ENCODE results near the gene DPP4. TPM values are rescaled to one million over a fixed set of nuclear protein-coding genes. Genes with fewer than 3 reads are reported as not detected.

The DPP4 gene
- total RNA-seq (2022): 27.6 TPM in 2 replicates
- percentile 63 among the genes with signal in this experiment for Bru-seq, nascent RNA
- percentile 55 among the genes with signal in this experiment for BruChase-seq, experiment 1, labeled RNA remaining after a 6-hour chase
- percentile 55 among the genes with signal in this experiment for BruChase-seq, experiment 2, labeled RNA remaining after a 2-hour chase
- long read RNA-seq, transcript DPP4-201 (26 exons, 3,904 nt): major isoform, 30 of 49 reads
- long read RNA-seq, partial matches to known transcripts: 7 of 49 reads
- long read RNA-seq, other reads (novel, unspliced or antisense): 12 of 49 reads

DNA sequence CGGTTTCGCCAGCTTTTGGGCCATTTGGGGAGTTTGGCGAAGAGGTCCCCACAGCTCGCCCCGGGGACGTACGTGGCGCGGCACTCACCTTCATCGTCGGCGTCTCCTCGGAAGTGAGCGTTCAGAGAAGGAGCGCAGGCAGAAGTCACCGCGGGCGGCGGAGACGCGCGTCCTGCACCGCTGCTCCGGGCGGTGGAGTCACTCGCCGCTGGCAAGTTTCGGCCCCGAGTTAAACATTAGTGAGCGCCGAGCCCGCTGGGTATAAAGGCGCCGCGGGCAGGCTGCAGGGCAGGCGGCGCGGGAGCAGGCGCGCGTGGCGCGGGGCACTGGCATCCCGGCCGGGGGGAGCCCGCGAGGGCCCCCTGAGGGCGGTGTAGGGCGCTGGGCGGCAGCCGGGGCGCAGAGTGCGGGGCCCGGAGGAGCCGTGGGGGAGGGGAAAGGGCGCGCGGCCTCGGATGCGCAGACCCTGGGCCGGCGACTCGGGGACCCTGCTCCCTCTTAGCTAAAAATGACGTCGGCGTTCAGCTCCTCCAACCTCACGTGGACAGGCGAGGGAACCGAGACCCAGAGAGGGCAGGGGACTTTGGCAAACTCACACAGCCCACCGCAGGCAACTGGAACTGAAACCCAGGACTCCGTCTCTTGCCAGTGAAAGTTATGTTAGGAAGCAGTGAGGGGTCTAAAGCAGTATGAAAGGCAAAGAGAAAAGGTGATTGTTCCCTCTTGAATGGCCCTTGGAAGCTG is at the start of gene DPP4:
Gene DPP4 (minus strand): TSS at position 328 of the 744 bp plus-strand sequence. CDS start 234 bp downstream, at position 94.
- Mint-ChIP-seq H3K4me3 (ENCODE audit: low read depth, unreplicated experiment) (peak within 1 kb of the TSS; percentile 95), H3K36me3 (ENCODE audit: insufficient read depth, unreplicated experiment) (peaks cover 26% of the 10 kb centered on the region), H3K27me3 (ENCODE audit: unreplicated experiment) (no peaks in the 10 kb centered on the region), H3K9me3 (ENCODE audit: low read depth, unreplicated experiment) (peaks cover 4% of the 10 kb centered on the region), H3K4me1 (ENCODE audit: low read depth, unreplicated experiment) (peaks cover 33% of the 10 kb centered on the region), H3K27ac (ENCODE audit: unreplicated experiment) (peak within 1 kb of the TSS; percentile 75)
- peak; percentile 71 for DNase-seq
- TF ChIP-seq CTCF (IDR thresholded peaks at IDR 0.05; ENCODE audit: unreplicated experiment): no peak
- CTCF ChIA-PET: interaction anchor here (1.9 kb wide), 1 partner anchor 19 kb away, joined by 6 read pairs; no protein-coding TSS in a partner anchor
- no TSS peak for BruUV-seq (replicated peaks)
- intact Hi-C loops (cut with micrococcal nuclease; ENCODE audit: unreplicated experiment): loop anchor here (2.0 to 5.0 kb wide), 4 partner anchors 17 to 67 kb away; no protein-coding TSS in a partner anchor

- BruUV-seq (replicated peaks): no TSS peak
- TF ChIP-seq CTCF (IDR thresholded peaks at IDR 0.05; ENCODE audit: unreplicated experiment): no peak
- Mint-ChIP-seq H3K27me3 (ENCODE audit: unreplicated experiment) (no peaks in the 10 kb centered on the region), H3K4me3 (ENCODE audit: low read depth, unreplicated experiment) (no peak overlapping the region), H3K9me3 (ENCODE audit: low read depth, unreplicated experiment) (peaks cover 6% of the 10 kb centered on the region), H3K4me1 (ENCODE audit: low read depth, unreplicated experiment) (no peaks in the 10 kb centered on the region), H3K27ac (ENCODE audit: unreplicated experiment) (no peak overlapping the region), H3K36me3 (ENCODE audit: insufficient read depth, unreplicated experiment) (no peaks in the 10 kb centered on the region)
- CTCF ChIA-PET: no interaction called here
- peak; percentile 41 for DNase-seq
- intact Hi-C loops (cut with micrococcal nuclease; ENCODE audit: unreplicated experiment): loop anchor here (2.0 kb wide), 1 partner anchor 530 kb away; no protein-coding TSS in a partner anchor
These were observed 44.4 kb upstream of the DPP4 start for GRCh38 chr2:162118166-162119031.

- no TSS peak for BruUV-seq (replicated peaks)
- no peak for TF ChIP-seq CTCF (IDR thresholded peaks at IDR 0.05; ENCODE audit: unreplicated experiment)
- H3K27me3 Mint-ChIP-seq (ENCODE audit: unreplicated experiment): no peaks in the 10 kb centered on the region
- DNase-seq: no peak
- CTCF ChIA-PET: no interaction called here
- H3K36me3 Mint-ChIP-seq (ENCODE audit: insufficient read depth, unreplicated experiment): no peaks in the 10 kb centered on the region
- no peak overlapping the region for H3K27ac Mint-ChIP-seq (ENCODE audit: unreplicated experiment)
- intact Hi-C loops (cut with micrococcal nuclease; ENCODE audit: unreplicated experiment): no loop called here
- no peak overlapping the region for H3K4me3 Mint-ChIP-seq (ENCODE audit: low read depth, unreplicated experiment)
- no peaks in the 10 kb centered on the region for H3K4me1 Mint-ChIP-seq (ENCODE audit: low read depth, unreplicated experiment)
- peaks cover 6% of the 10 kb centered on the region for H3K9me3 Mint-ChIP-seq (ENCODE audit: low read depth, unreplicated experiment)
These were observed 42.3 kb upstream of the DPP4 start for GRCh38 chr2:162116352-162116751.

DNA sequence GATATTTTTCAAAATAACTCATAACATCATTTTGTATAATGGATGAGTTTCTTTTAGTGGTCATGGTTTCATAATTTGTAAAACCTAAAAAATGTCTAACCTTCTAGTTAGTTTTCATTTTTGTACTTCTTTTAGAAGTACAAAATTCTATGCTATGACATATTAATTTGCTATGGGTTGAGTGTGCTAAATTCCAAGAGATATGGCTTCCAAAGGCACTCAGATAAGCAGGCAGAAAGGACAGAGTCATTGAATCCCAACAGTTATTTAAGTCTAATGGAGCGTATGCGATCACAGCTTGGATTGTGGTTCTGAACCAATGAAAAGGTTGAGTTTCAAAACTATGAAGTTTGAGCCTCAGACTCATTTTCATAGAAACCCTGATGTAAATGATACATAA is 41.1 kb upstream of the DPP4 start:
- no TSS peak for BruUV-seq (replicated peaks)
- Mint-ChIP-seq H3K27me3 (ENCODE audit: unreplicated experiment) (no peaks in the 10 kb centered on the region), H3K4me1 (ENCODE audit: low read depth, unreplicated experiment) (no peaks in the 10 kb centered on the region), H3K9me3 (ENCODE audit: low read depth, unreplicated experiment) (peaks cover 6% of the 10 kb centered on the region), H3K4me3 (ENCODE audit: low read depth, unreplicated experiment) (no peak overlapping the region), H3K27ac (ENCODE audit: unreplicated experiment) (no peak overlapping the region), H3K36me3 (ENCODE audit: insufficient read depth, unreplicated experiment) (no peaks in the 10 kb centered on the region)
- no peak for TF ChIP-seq CTCF (IDR thresholded peaks at IDR 0.05; ENCODE audit: unreplicated experiment)
- CTCF ChIA-PET: no interaction called here
- DNase-seq: no peak
- intact Hi-C loops (cut with micrococcal nuclease; ENCODE audit: unreplicated experiment): no loop called here
